Tibial nerve (tissue), 4 donors: Measurements from ENCODE around the gene FHL3.
"Not testable (repeated sequence)": the region's sequence is repeated elsewhere in the genome, so short reads cannot be mapped to it uniquely, and the experiment has no call there.

Experiments
- CTCF ChIP-seq, 5 experiments: fragments of 200-600 bp in 3 of 5; fragments of 450-650 bp in 2 of 5; sonication (generic) in 3 of 5; IDR thresholded peaks; one replicate each; pipeline ENCODE4 v1.5.1; 2016 to 2019; ENCODE audit warnings: antibody characterized with exemption in 5 of 5, mild to moderate bottlenecking in 3 of 5, moderate library complexity in 2 of 5
- EP300 ChIP-seq, 2 donors: sonication (generic); formaldehyde crosslinking; IDR thresholded peaks; one replicate each; pipeline ENCODE4 v1.6.1; 2017; ENCODE audit warnings: antibody characterized with exemption in 2 of 2, mild to moderate bottlenecking in 1 of 2

- not testable (repeated sequence) for TF ChIP-seq CTCF, EP300 (IDR thresholded peaks at IDR 0.05)
These were observed 27.7 kb upstream of the FHL3 start for GRCh38 chr1:38032992-38033391.
